HG03280 (cell line): Measurements from ENCODE around the gene ACP1.

Experiments
- ATAC-seq: cut with Tn5 transposase; IDR thresholded peaks from one replicate; pipeline ENCODE4 v1.9.1; 2021; ENCODE audit warnings: mild to moderate bottlenecking, moderate library complexity; ENCODE audit not compliant: unreplicated experiment

The ACP1 gene

GRCh38 chr2:279956-280649 lies 15.4 kb downstream of the ACP1 start:
- no peak for ATAC-seq

- no peak for ATAC-seq
Measured at GRCh38 chr2:280650-281110, 15.9 kb downstream of the ACP1 start.

- no peak for ATAC-seq
Measured at GRCh38 chr2:281381-281780, 16.6 kb downstream of the ACP1 start.

- no peak for ATAC-seq
Measured at GRCh38 chr2:282371-283263, 17.9 kb downstream of the ACP1 start.

- no peak for ATAC-seq
Measured at GRCh38 chr2:283996-284794, 19.4 kb downstream of the ACP1 start.

DNA sequence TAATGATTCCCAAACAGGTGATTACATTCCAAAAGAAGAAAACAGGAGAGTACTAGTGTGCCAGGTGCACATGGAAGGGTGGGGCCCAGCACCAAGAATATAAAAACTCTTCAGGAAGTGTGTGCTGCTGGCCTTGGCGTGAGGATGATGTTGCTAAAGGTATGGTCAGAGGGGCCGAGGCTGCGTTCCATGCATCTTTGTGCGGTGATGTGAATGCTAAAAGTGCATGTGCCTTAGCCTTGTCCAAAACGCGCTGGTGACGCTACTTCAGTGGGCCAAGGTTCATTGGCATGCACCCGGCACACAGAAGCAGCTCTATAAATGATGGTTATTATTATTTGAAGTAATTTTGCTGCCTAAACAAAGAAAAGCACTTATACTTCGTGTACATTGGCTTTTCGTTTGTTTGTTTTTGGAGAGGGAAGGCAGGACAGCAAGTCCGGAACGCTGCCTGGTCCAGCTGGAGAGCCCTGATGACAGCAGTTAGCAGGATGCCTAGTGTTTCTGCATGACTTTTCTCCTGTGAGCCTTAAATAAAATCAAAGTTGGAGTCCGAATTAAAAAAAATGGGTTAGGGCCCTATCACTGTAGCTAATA lies 20.2 kb downstream of the ACP1 start:
- no peak for ATAC-seq

DNA sequence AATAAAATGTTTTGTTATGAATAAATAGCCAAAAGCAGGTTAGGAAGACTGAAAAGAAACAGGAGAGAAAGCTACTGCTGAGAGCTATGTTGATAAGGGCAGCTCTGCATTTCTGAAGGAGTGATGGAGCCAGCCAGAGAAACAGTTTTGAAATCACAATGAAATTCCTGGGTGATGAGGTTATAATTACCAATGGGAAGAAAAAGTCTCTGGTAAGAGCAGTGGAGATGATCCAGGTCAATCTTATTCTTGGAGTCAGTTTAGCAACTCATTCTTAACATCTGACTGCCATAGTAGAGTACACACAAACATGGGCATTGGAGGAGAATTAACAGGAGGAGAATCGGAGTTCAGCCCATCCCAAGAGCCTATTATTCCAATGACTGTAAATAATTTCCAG lies 20.8 kb downstream of the ACP1 start:
- ATAC-seq, result no peak

- no peak for ATAC-seq
Measured at GRCh38 chr2:286035-286434, 21.3 kb downstream of the ACP1 start.

DNA sequence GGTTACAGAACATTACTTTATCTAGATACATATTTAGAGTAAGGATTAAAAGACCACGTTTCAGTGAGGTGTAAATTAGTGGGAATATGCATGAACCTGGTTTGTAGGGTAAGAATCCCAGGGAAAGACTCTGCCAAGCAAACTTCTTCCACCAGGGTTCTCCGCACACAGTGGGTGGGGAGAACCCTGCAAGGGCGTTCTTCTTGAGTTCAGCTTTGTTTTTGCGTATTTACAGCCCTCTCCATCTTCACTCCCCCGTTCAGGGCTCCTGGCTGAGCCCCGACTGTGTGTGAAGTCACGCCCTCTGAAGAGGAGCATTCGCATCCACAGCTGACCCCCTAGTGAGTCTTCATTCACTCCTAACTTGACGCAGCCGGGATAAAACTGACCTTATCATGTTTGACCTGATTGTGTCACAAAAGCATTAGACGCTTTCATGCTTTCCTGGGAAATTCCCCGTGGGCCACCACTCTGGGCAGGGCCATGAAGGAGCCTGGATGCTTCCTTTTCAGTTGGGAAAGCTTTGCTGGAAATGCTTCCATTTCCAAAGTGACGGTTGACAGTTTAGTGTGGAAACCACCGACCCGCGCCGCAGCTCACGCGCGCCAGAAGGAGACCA lies 22.1 kb downstream of the ACP1 start:
- no peak for ATAC-seq

DNA sequence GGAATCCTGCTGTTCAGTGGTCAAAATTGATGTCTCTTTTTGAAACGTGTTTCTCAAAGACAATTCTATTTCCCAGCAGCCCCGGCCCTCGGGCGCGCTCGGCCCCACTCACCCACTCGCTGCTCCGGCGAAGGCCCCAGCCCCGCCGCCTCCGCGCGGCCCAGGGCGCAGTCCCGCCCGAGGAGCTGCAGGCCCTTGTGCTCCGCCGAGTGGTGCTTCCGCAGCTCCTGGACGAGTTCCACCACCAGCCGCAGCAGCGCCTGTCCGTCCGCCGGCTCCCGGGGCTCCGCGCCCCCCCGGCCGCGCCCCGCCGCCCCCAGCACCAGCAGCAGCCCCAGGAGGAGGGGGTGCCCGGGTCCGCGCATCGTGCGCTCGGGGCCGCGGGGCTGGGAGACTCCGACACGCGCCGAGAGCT lies 22.7 kb downstream of the ACP1 start:
- no peak for ATAC-seq

GRCh38 chr2:287911-288757 lies 23.4 kb downstream of the ACP1 start, which contains the start of gene ALKAL2:
Gene ALKAL2 (minus strand): TSS chr2:288091. CDS start chr2:287835, 256 bp downstream.
- ATAC-seq, result no peak

- no peak for ATAC-seq
Measured at GRCh38 chr2:288758-289361, 24.1 kb downstream of the ACP1 start.

DNA sequence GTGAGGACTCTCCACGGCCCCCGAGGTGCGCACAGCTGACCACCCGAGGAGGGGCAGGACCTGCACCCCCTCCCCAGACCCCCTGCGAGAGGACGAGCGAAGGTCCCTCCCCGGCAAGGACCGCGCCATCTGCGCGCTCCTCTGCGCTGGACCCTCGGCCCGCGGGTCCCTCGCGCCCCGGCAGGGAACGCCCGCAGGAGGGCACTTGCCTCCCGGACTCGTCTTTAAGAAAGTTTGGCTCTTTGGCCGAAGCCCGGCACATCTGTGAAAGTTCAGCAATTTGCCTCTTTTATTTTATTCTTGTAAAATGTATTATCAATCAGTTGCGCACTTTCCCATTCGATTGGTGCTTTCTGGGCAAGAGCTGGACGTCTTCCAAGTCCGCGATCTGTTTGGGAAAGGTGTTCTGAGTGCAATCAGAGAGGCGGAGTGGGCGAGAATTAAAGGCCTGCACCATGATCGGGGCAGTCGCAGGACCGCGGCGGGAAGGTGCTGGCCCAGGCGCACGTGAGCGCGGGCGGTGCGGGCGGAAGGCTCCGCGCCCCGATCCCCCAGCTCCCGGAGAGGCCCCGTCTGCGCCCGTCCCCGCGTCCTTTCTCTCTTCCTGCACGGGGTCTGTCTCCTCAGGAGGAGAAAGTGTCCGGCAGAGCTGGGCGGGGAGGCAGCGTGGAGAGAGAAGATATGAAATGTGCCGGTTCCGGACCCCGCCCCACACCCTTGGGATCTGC lies 24.8 kb downstream of the ACP1 start:
- no peak for ATAC-seq

GRCh38 chr2:290090-290722 lies 25.5 kb downstream of the ACP1 start:
- no peak for ATAC-seq

DNA sequence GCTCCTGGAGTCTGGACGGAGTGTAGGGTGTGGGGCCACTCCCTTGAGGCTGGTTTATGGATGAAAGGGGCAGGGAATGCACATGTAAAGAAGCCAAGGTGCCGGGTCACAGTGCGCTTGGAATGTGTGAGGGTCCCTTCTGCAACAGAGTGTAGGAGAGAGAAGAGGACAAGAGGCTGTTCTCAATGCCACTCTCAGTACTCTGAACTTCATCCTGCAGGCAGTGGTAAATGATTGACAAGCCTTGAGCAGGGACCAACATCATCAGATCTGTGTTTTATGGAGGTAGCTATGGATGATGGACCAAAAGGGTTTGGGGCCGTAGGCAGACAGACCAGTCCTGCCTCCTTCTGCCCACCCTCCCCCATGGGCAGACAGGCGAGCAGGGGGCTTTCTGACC lies 30.3 kb downstream of the ACP1 start:
- no peak for ATAC-seq

- no peak for ATAC-seq
Measured at GRCh38 chr2:296354-296753, 31.6 kb downstream of the ACP1 start.

- no peak for ATAC-seq
Measured at GRCh38 chr2:305366-305765, 40.6 kb downstream of the ACP1 start.
